Neural progenitor cell (in vitro differentiated cells): ENCODE data around the gene ITPR2. TPM values are rescaled to one million over a fixed set of nuclear protein-coding genes. Genes with fewer than 3 reads are reported as not detected.
A peak's percentile ranks its signal among the peaks of the same experiment; 100 is the strongest.

Experiments used
- DNase-seq: peaks from one replicate; pipeline ENCODE4 v3.0.0-alpha.2; 2016; ENCODE audit warnings: low spot score
- H2AFZ ChIP-seq: fragments of 200-600 bp; sonication (generic); replicated peaks from 2 replicates; pipeline ENCODE4 v1.6.1; 2016; ENCODE audit warnings: antibody characterized with exemption
- H3F3A ChIP-seq: fragments of 200-600 bp; sonication (generic); 2 replicates; pipeline ENCODE4 v1.6.1; 2016; ENCODE audit warnings: antibody characterized with exemption, low read depth
- H3K27ac ChIP-seq: fragments of 200-600 bp; sonication (generic); 2 replicates; pipeline ENCODE4 v1.5.1; 2016; ENCODE audit warnings: mild to moderate bottlenecking
- H3K27me3 ChIP-seq: fragments of 200-600 bp; sonication (generic); 2 replicates; pipeline ENCODE4 v1.6.1; 2016; ENCODE audit warnings: mild to moderate bottlenecking, moderate library complexity
- H3K36me3 ChIP-seq: fragments of 200-600 bp; sonication (generic); 2 replicates; pipeline ENCODE4 v1.5.1; 2016
- H3K4me1 ChIP-seq: fragments of 200-600 bp; sonication (generic); 2 replicates; pipeline ENCODE4 v1.6.1; 2016; ENCODE audit warnings: mixed run types
- H3K4me2 ChIP-seq: fragments of 200-600 bp; sonication (generic); 2 replicates; pipeline ENCODE4 v1.6.1; 2016
- H3K4me3 ChIP-seq: fragments of 200-600 bp; sonication (generic); 2 replicates; pipeline ENCODE4 v1.5.1; 2016
- H3K79me2 ChIP-seq: fragments of 200-600 bp; sonication (generic); 2 replicates; pipeline ENCODE4 v1.6.1; 2016; ENCODE audit warnings: low read depth
- H3K9ac ChIP-seq: fragments of 200-600 bp; sonication (generic); 2 replicates; pipeline ENCODE4 v1.6.1; 2016
- H3K9me3 ChIP-seq: fragments of 200-600 bp; sonication (generic); 2 replicates; pipeline ENCODE4 v1.5.1; 2016; ENCODE audit warnings: low read depth
- H4K20me1 ChIP-seq: fragments of 200-600 bp; sonication (generic); 2 replicates; pipeline ENCODE4 v1.6.1; 2016; ENCODE audit warnings: low read depth
- H3K27ac Mint-ChIP-seq: 3 replicates; pipeline ENCODE4 v1.8.0; 2021; ENCODE audit warnings: mixed read lengths
- H3K27me3 Mint-ChIP-seq: 2 replicates; pipeline ENCODE4 v1.8.0; 2022; ENCODE audit warnings: low read depth, mild to moderate bottlenecking, inconsistent platforms, moderate library complexity, mixed read lengths; ENCODE audit not compliant: insufficient read depth
- H3K36me3 Mint-ChIP-seq: 3 replicates; pipeline ENCODE4 v1.8.0; 2021; ENCODE audit warnings: mixed read lengths
- H3K4me1 Mint-ChIP-seq: 3 replicates; pipeline ENCODE4 v1.8.0; 2021; ENCODE audit warnings: mixed read lengths
- H3K4me3 Mint-ChIP-seq: 3 replicates; pipeline ENCODE4 v1.8.0; 2021; ENCODE audit warnings: mild to moderate bottlenecking, moderate library complexity, mixed read lengths
- H3K9me3 Mint-ChIP-seq: 3 replicates; pipeline ENCODE4 v1.8.0; 2020; ENCODE audit warnings: mixed read lengths
- EZH2 ChIP-seq: fragments of 200-600 bp; sonication (generic); IDR thresholded peaks from 2 replicates; pipeline ENCODE4 v1.6.1; 2017; ENCODE audit warnings: antibody characterized with exemption, mild to moderate bottlenecking, moderate library complexity
- EZH2phosphoT487 ChIP-seq: fragments of 200-600 bp; sonication (generic); IDR thresholded peaks from 2 replicates; pipeline ENCODE4 v1.6.1; 2017; ENCODE audit warnings: antibody characterized with exemption
- total RNA-seq: library from RNA; depleted of rRNA; stranded (reverse); fragments of >200 nt; gene quantifications from 2 replicates; pipeline ENCODE4 v1.2.3, GENCODE V29; 2015; ENCODE audit warnings: low replicate concordance
- TF ChIP-seq, protein P1 (sequence below): fragments of 200-600 bp; sonication (generic); IDR thresholded peaks from 2 replicates; pipeline ENCODE4 v1.5.1; 2017; ENCODE audit warnings: antibody characterized with exemption, mild to moderate bottlenecking

ITPR2 gene
- total RNA-seq, 1 donor from 2014 or later: 11.4 TPM

GRCh38 chr12:26360062-26360461 is 472.9 kb downstream of the ITPR2 start:
- H3K36me3 ChIP-seq: no peaks in the 10 kb centered on the region
- no peaks in the 10 kb centered on the region for H3K36me3 Mint-ChIP-seq
- TF ChIP-seq, protein P1, sequence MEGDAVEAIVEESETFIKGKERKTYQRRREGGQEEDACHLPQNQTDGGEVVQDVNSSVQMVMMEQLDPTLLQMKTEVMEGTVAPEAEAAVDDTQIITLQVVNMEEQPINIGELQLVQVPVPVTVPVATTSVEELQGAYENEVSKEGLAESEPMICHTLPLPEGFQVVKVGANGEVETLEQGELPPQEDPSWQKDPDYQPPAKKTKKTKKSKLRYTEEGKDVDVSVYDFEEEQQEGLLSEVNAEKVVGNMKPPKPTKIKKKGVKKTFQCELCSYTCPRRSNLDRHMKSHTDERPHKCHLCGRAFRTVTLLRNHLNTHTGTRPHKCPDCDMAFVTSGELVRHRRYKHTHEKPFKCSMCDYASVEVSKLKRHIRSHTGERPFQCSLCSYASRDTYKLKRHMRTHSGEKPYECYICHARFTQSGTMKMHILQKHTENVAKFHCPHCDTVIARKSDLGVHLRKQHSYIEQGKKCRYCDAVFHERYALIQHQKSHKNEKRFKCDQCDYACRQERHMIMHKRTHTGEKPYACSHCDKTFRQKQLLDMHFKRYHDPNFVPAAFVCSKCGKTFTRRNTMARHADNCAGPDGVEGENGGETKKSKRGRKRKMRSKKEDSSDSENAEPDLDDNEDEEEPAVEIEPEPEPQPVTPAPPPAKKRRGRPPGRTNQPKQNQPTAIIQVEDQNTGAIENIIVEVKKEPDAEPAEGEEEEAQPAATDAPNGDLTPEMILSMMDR: no peak
- TF ChIP-seq EZH2phosphoT487 (no peak), EZH2 (no peak)
- no peak for DNase-seq
- no peak overlapping the region for H3K27ac ChIP-seq
- no peaks in the 10 kb centered on the region for H3K27me3 ChIP-seq
- no peaks in the 10 kb centered on the region for H3K9me3 Mint-ChIP-seq
- peaks cover 3% of the 10 kb centered on the region for H3K27me3 Mint-ChIP-seq
- H3F3A ChIP-seq: no peaks in the 10 kb centered on the region
- no peak overlapping the region for H3K9ac ChIP-seq
- H3K79me2 ChIP-seq: no peaks in the 10 kb centered on the region
- H3K4me1 ChIP-seq: no peaks in the 10 kb centered on the region
- no peak overlapping the region for H3K4me3 Mint-ChIP-seq
- H3K4me1 Mint-ChIP-seq: no peaks in the 10 kb centered on the region
- H2AFZ ChIP-seq: no peak overlapping the region
- H3K9me3 ChIP-seq: no peaks in the 10 kb centered on the region
- no peaks in the 10 kb centered on the region for H4K20me1 ChIP-seq
- H3K4me2 ChIP-seq: no peak overlapping the region
- H3K4me3 ChIP-seq: no peak overlapping the region
- H3K27ac Mint-ChIP-seq: no peak overlapping the region

DNA sequence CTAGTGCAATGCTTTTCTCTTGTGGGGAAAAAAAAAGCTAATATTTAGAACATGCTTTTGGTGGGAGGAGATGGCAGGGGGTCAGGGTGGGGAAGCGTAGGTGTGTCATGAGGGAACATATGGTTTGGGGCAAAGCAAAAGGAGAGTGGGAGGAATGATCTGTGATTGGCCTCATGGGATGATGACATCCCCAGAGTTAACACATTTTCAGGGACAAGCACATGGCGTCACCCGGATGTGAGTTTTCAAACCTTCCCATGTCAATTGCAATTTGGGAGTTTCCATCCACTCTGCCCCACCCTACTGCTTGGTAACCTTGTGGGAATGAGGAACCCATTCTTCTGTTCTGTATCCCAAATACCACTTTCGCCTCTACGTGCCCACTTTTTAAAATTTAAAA is 473.4 kb downstream of the ITPR2 start:
- H3K27me3 Mint-ChIP-seq: peaks cover 3% of the 10 kb centered on the region
- TF ChIP-seq, protein P1: no peak
- no peak for TF ChIP-seq EZH2
- no peak for TF ChIP-seq EZH2phosphoT487
- no peaks in the 10 kb centered on the region for H3K9me3 Mint-ChIP-seq
- Histone ChIP-seq H3K4me3 (no peak overlapping the region), H2AFZ (no peak overlapping the region), H3K9me3 (no peaks in the 10 kb centered on the region), H3K27ac (no peak overlapping the region), H3K4me1 (no peaks in the 10 kb centered on the region), H4K20me1 (no peaks in the 10 kb centered on the region), H3F3A (no peaks in the 10 kb centered on the region), H3K9ac (no peak overlapping the region), H3K36me3 (no peaks in the 10 kb centered on the region), H3K4me2 (no peak overlapping the region), H3K79me2 (no peaks in the 10 kb centered on the region), H3K27me3 (no peaks in the 10 kb centered on the region)
- no peak overlapping the region for H3K4me3 Mint-ChIP-seq
- DNase-seq: no peak
- H3K4me1 Mint-ChIP-seq: no peaks in the 10 kb centered on the region
- no peaks in the 10 kb centered on the region for H3K36me3 Mint-ChIP-seq
- H3K27ac Mint-ChIP-seq: peak overlapping the region; percentile 29

DNA sequence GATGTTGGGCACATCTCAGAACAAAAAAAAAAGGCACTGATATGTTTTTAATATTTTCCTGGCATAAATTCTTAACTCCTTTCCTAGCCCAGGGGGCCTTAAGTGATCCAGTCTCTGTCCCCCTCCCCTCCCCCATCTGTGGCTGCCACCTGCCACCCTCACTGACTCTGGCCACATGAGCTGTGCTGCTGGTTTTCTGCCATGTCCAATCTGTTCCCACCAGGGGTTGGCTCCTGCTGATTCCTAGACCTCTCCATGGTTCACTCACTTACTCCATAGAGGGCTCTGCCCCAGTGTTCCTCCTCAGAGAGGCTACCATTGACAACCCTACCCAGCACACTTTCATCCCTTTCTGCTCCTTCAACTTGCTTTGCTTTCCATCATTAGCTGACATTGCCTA is 474.3 kb downstream of the ITPR2 start:
- Histone ChIP-seq H3K9me3 (no peaks in the 10 kb centered on the region), H3K27ac (no peak overlapping the region), H3K4me3 (no peak overlapping the region), H2AFZ (no peak overlapping the region), H3K9ac (no peak overlapping the region), H3F3A (no peaks in the 10 kb centered on the region), H3K36me3 (no peaks in the 10 kb centered on the region), H4K20me1 (no peaks in the 10 kb centered on the region), H3K79me2 (no peaks in the 10 kb centered on the region), H3K27me3 (no peaks in the 10 kb centered on the region), H3K4me1 (no peaks in the 10 kb centered on the region), H3K4me2 (no peak overlapping the region)
- Mint-ChIP-seq H3K27me3 (peaks cover 3% of the 10 kb centered on the region), H3K4me3 (no peak overlapping the region), H3K27ac (no peak overlapping the region), H3K4me1 (no peaks in the 10 kb centered on the region), H3K9me3 (no peaks in the 10 kb centered on the region), H3K36me3 (no peaks in the 10 kb centered on the region)
- TF ChIP-seq, protein P1: no peak
- TF ChIP-seq EZH2phosphoT487 (no peak), EZH2 (no peak)
- no peak for DNase-seq

- Histone ChIP-seq H2AFZ (no peak overlapping the region), H3K27ac (no peak overlapping the region), H3K9me3 (no peaks in the 10 kb centered on the region), H3K4me3 (no peak overlapping the region), H4K20me1 (no peaks in the 10 kb centered on the region), H3K79me2 (no peaks in the 10 kb centered on the region), H3K4me1 (no peaks in the 10 kb centered on the region), H3K27me3 (no peaks in the 10 kb centered on the region), H3F3A (no peaks in the 10 kb centered on the region), H3K4me2 (no peak overlapping the region), H3K36me3 (no peaks in the 10 kb centered on the region), H3K9ac (no peak overlapping the region)
- Mint-ChIP-seq H3K27ac (no peak overlapping the region), H3K4me3 (no peak overlapping the region), H3K4me1 (peaks cover 2% of the 10 kb centered on the region), H3K27me3 (no peaks in the 10 kb centered on the region), H3K36me3 (no peaks in the 10 kb centered on the region), H3K9me3 (no peaks in the 10 kb centered on the region)
- TF ChIP-seq, protein P1: no peak
- TF ChIP-seq EZH2phosphoT487: no peak
- TF ChIP-seq EZH2: no peak
- DNase-seq: no peak
These were observed 485.7 kb downstream of the ITPR2 start for GRCh38 chr12:26347300-26347699.
